ENCODE data around the gene BHMT2. TPM values are rescaled to one million over a fixed set of nuclear protein-coding genes. Genes with fewer than 3 reads are reported as not detected.

BHMT2 gene
- total and polyA plus RNA-seq, 2 of the 4 experiments (the other 2 are of a cell fraction), result 0.36 to 0.60 TPM

GRCh38 chr5:79111387-79111959 lies 41.9 kb downstream of the BHMT2 start, which contains the start of gene BHMT:
Gene BHMT, plus strand, starts transcription at chr5:79111809. Its CDS starts 77 bp downstream, at chr5:79111886.
- Histone ChIP-seq H4K91ac (ENCODE audit: insufficient read depth, low read depth, low read length) (no peak within 1 kb of the TSS), H2AK5ac (ENCODE audit: low read depth, low read length) (no peak within 1 kb of the TSS), H3K9me1 (ENCODE audit: insufficient read depth, low read length) (no peaks in the 10 kb centered on the region), H3K23ac (ENCODE audit: low read depth, low read length) (no peak within 1 kb of the TSS), H4K20me1 (ENCODE audit: insufficient read depth, low read length) (no peaks in the 10 kb centered on the region), H3K18ac (ENCODE audit: low read depth, low read length) (no peak within 1 kb of the TSS), H2AK9ac (replicated peaks; ENCODE audit: low read depth, low read length, poor library complexity) (no peak within 1 kb of the TSS), H2BK15ac (ENCODE audit: low read depth, low read length) (no peak within 1 kb of the TSS), H3K4ac (ENCODE audit: low read depth, low read length) (no peak within 1 kb of the TSS), H3K4me2 (ENCODE audit: low read depth, low read length) (no peak within 1 kb of the TSS; the same call in 1 of the 2 replicates), H4K8ac (ENCODE audit: low read depth in 2 of 2, low read length in 2 of 2) (no peak within 1 kb of the TSS), H2BK120ac (ENCODE audit: low read depth, low read length) (no peak within 1 kb of the TSS), H3K4me1 (ENCODE audit: control insufficient read depth, insufficient read depth, low read length) (no peaks in the 10 kb centered on the region), H2AFZ (replicated peaks; ENCODE audit: low read length, poor library complexity) (peak within 1 kb of the TSS; percentile 2), H2BK20ac (ENCODE audit: low read depth, low read length) (no peak within 1 kb of the TSS), H3K9ac (ENCODE audit: low read depth, low read length) (no peak within 1 kb of the TSS), H3K27ac (ENCODE audit: insufficient read depth, low read length) (no peak within 1 kb of the TSS), H3K14ac (replicated peaks; ENCODE audit: low read depth, low read length) (no peak within 1 kb of the TSS), H3K56ac (ENCODE audit: extremely low read depth, insufficient read depth, low read length) (no peak within 1 kb of the TSS), H3K27me3 (ENCODE audit: control insufficient read depth, insufficient read depth, low read length) (peaks cover 60% of the 10 kb centered on the region), H3K9me3 (ENCODE audit: control insufficient read depth, insufficient read depth, low read length) (no peaks in the 10 kb centered on the region), H3K4me3 (ENCODE audit: insufficient read depth, low read depth, low read length) (no peak within 1 kb of the TSS), H3K36me3 (ENCODE audit: control insufficient read depth, insufficient read depth, low read length) (no peaks in the 10 kb centered on the region), H4K5ac (ENCODE audit: low read depth, low read length) (no peak within 1 kb of the TSS), H2BK5ac (ENCODE audit: low read depth, low read length, poor library complexity, severe bottlenecking) (no peak within 1 kb of the TSS), H3K79me1 (ENCODE audit: low read depth in 1 of 2, low read length in 2 of 2) (no peaks in the 10 kb centered on the region)
- WGBS, 2 experiments (ENCODE audit: extremely low coverage in 2 of 2, insufficient read length in 1 of 2), result 26% methylated on average over 10 of the region's 32 CpGs; no CpG with 5 or more reads in 1 of the 2 experiments
- CTCF ChIA-PET, result no interaction called here
- POLR2A ChIA-PET (ENCODE audit: unreplicated experiment), result no interaction called here
- no TSS peak for BruUV-seq (replicated peaks)
- DNase-seq (no peak), ATAC-seq (ENCODE audit: low read depth) (no peak)
- dilution Hi-C loops (cut with HindIII; ENCODE audit: low sequenced_read_pairs, unreplicated experiment), result no loop called here
- intact Hi-C loops (cut with micrococcal nuclease), result loop anchor here (5.0 kb wide), 1 partner anchor 69 kb away; no protein-coding TSS in a partner anchor
- TF ChIP-seq RCOR1 (IDR thresholded peaks at IDR 0.05; ENCODE audit: insufficient replicate concordance, low read length) (no peak), MXI1 (IDR thresholded peaks at IDR 0.05; ENCODE audit: borderline replicate concordance, low read depth, low read length) (no peak), BHLHE40 (IDR thresholded peaks at IDR 0.05; ENCODE audit: low read depth, low read length) (no peak), RAD21 (IDR thresholded peaks at IDR 0.05; ENCODE audit: low read length) (no peak), RFX5 (IDR thresholded peaks at IDR 0.05; ENCODE audit: low read depth, low read length) (no peak), CHD1 (IDR thresholded peaks at IDR 0.05; ENCODE audit: low read depth, low read length) (no peak), MAFK (IDR thresholded peaks at IDR 0.05; ENCODE audit: low read depth, low read length) (no peak), POLR2A (IDR thresholded peaks at IDR 0.05; ENCODE audit: low read depth, low read length) (no peak), MAZ (IDR thresholded peaks at IDR 0.05; ENCODE audit: borderline replicate concordance, low read depth, low read length) (no peak), NFE2L2 (IDR thresholded peaks at IDR 0.05; ENCODE audit: low read depth, low read length) (no peak), CEBPB (IDR thresholded peaks at IDR 0.05; ENCODE audit: low read depth, low read length) (no peak), FOS (IDR thresholded peaks at IDR 0.05; ENCODE audit: low read depth, low read length) (no peak)
- TF ChIP-seq, protein P1, sequence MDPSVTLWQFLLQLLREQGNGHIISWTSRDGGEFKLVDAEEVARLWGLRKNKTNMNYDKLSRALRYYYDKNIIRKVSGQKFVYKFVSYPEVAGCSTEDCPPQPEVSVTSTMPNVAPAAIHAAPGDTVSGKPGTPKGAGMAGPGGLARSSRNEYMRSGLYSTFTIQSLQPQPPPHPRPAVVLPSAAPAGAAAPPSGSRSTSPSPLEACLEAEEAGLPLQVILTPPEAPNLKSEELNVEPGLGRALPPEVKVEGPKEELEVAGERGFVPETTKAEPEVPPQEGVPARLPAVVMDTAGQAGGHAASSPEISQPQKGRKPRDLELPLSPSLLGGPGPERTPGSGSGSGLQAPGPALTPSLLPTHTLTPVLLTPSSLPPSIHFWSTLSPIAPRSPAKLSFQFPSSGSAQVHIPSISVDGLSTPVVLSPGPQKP (IDR thresholded peaks at IDR 0.05; ENCODE audit: borderline replicate concordance, low read depth, low read length), result no peak
- in situ Hi-C loops (cut with MboI; ENCODE audit: low sequenced_read_pairs), result no loop called here

Measured in IMR-90 (cell line).